B cell (primary cell): ENCODE data around the gene KSR1. TPM values are rescaled to one million over a fixed set of nuclear protein-coding genes. Genes with fewer than 3 reads are reported as not detected.

Source experiments
- ATAC-seq: fragments of 200-7000 bp; cut with Tn5 transposase; one replicate; pipeline ENCODE4 v1.10.0; 2021; ENCODE audit warnings: low read depth, mild to moderate bottlenecking, moderate number of reproducible peaks, moderate library complexity
- CTCF ChIA-PET: fragments of 350-600 bp; sonication (Branson Sonifier 250); formaldehyde crosslinking; loops from one replicate; lab custom pipeline; 2021; ENCODE audit warnings: antibody characterized with exemption, inconsistent platforms; lab: Charles Lee
- POLR2A ChIA-PET: fragments of 350-600 bp; sonication (Branson Sonifier 250); formaldehyde crosslinking; loops from one replicate; lab custom pipeline; 2021; ENCODE audit warnings: antibody characterized with exemption; lab: Charles Lee
- DNase-seq: peaks from one replicate; pipeline ENCODE4 v3.0.0; 2013
- H2AFZ ChIP-seq: 2 replicates; pipeline ENCODE4 v1.6.1; 2012; ENCODE audit warnings: mild to moderate bottlenecking, low read depth, low read length; ENCODE audit not compliant: insufficient read depth, poor library complexity, severe bottlenecking
- H3K27ac ChIP-seq, 2 donors: 1 replicate in 1 of 2; 2 replicates in 1 of 2; pipeline ENCODE4 v1.5.1; 2012 to 2013; ENCODE audit warnings: low read length in 2 of 2, mild to moderate bottlenecking in 2 of 2, moderate library complexity in 1 of 2
- H3K27me3 ChIP-seq, 4 experiments: fragments of 200-600 bp in 1 of 4; sonication (generic) in 1 of 4; replicated peaks in 1 of 4; 1 replicate in 2 of 4; 2 replicates in 2 of 4; pipeline versions ENCODE4 v1.6.1 to v1.7.0; 2013 to 2016; ENCODE audit warnings: low read length in 3 of 4, mild to moderate bottlenecking in 2 of 4, mixed read lengths in 1 of 4, moderate library complexity in 1 of 4; ENCODE audit not compliant: insufficient read depth in 4 of 4, control insufficient read depth in 3 of 4; ENCODE audit errors: control extremely low read depth in 1 of 4
- H3K36me3 ChIP-seq, 2 experiments: replicated peaks in 1 of 2; 1 replicate in 1 of 2; 2 replicates in 1 of 2; pipeline versions ENCODE4 v1.6.1 to v1.7.1; 2013; ENCODE audit warnings: low read length in 1 of 2; ENCODE audit not compliant: insufficient read depth in 2 of 2, control insufficient read depth in 1 of 2; ENCODE audit errors: control extremely low read depth in 1 of 2, extremely low read depth in 1 of 2
- H3K4me1 ChIP-seq, 2 donors: fragments of 200-600 bp in 1 of 2; sonication (generic) in 1 of 2; 1 replicate in 1 of 2; 2 replicates in 1 of 2; pipeline versions ENCODE4 v1.5.1 to v1.6.1; 2013 to 2017; ENCODE audit warnings: low read length in 2 of 2; ENCODE audit not compliant: control insufficient read depth in 2 of 2, insufficient read depth in 2 of 2
- H3K4me2 ChIP-seq: replicated peaks from 2 replicates; pipeline ENCODE3; 2012; ENCODE audit warnings: mild to moderate bottlenecking, low read depth, low read length; ENCODE audit not compliant: poor library complexity, severe bottlenecking
- H3K4me3 ChIP-seq, 5 experiments: fragments of 200-600 bp in 1 of 5; sonication (generic) in 1 of 5; 1 replicate in 3 of 5; 2 replicates in 2 of 5; pipeline versions ENCODE4 v1.5.1 to v1.7.0; 2011 to 2016; ENCODE audit warnings: low read length in 4 of 5, mild to moderate bottlenecking in 4 of 5, low read depth in 2 of 5, control low read depth in 1 of 5, moderate library complexity in 1 of 5; ENCODE audit not compliant: insufficient read depth in 1 of 5; ENCODE audit errors: control extremely low read depth in 1 of 5, extremely low read depth in 1 of 5
- H3K79me2 ChIP-seq: fragments of 200-600 bp; sonication (generic); one replicate; pipeline ENCODE4 v1.6.0; 2016; ENCODE audit warnings: low read length; ENCODE audit not compliant: control insufficient read depth, insufficient read depth
- H3K9ac ChIP-seq: fragments of 200-600 bp; sonication (generic); 2 replicates; pipeline ENCODE4 v1.6.1; 2017; ENCODE audit warnings: mild to moderate bottlenecking, low read length, moderate library complexity
- H3K9me3 ChIP-seq, 3 donors: one replicate each; pipeline versions ENCODE4 v1.6.1 to v1.7.1; 2013; ENCODE audit warnings: low read length in 2 of 3; ENCODE audit not compliant: control insufficient read depth in 2 of 3, insufficient read depth in 1 of 3; ENCODE audit errors: control extremely low read depth in 1 of 3
- H4K20me1 ChIP-seq: 2 replicates; pipeline ENCODE4 v1.6.0; 2012; ENCODE audit warnings: mild to moderate bottlenecking, low read length; ENCODE audit not compliant: insufficient read depth, control insufficient read depth, poor library complexity, severe bottlenecking
- H3K27ac Mint-ChIP-seq: one replicate; pipeline ENCODE4 v1.8.0; 2021; ENCODE audit warnings: mixed read lengths
- H3K27me3 Mint-ChIP-seq: one replicate; pipeline ENCODE4 v1.8.0; 2021; ENCODE audit warnings: mixed read lengths
- H3K4me1 Mint-ChIP-seq: one replicate; pipeline ENCODE4 v1.8.0; 2021; ENCODE audit warnings: mixed read lengths
- H3K4me3 Mint-ChIP-seq: one replicate; pipeline ENCODE4 v1.8.0; 2021; ENCODE audit warnings: mixed read lengths
- H3K9me3 Mint-ChIP-seq: one replicate; pipeline ENCODE4 v1.8.0; 2022; ENCODE audit warnings: mixed read lengths; ENCODE audit not compliant: insufficient read depth
- CTCF ChIP-seq: fragments of 200-600 bp; IDR thresholded peaks from one replicate; pipeline ENCODE4 v1.8.0; 2022; ENCODE audit warnings: antibody characterized with exemption, mild to moderate bottlenecking
- EZH2 ChIP-seq: IDR thresholded peaks from 2 replicates; pipeline ENCODE4 v1.6.1; 2012; ENCODE audit warnings: borderline replicate concordance, low read depth, mild to moderate bottlenecking, moderate library complexity, low read length; ENCODE audit not compliant: insufficient read depth, poor library complexity, severe bottlenecking
- WGBS: methylation state at CpG from one replicate; pipeline ENCODE4 v1.1.5; 2013; ENCODE audit warnings: missing lambda C conversion rate; ENCODE audit not compliant: insufficient coverage; 5-methylcytosine and 5-hydroxymethylcytosine counted together
- intact Hi-C: fragments of 100-400 bp; cut with micrococcal nuclease; formaldehyde crosslinking; loops from one replicate; pipeline ENCODE4 v1.10.0; 2022
- polyA plus RNA-seq: library from polyadenylated mRNA; depleted of rRNA; stranded (reverse); fragments of >200 nt; gene quantifications from 2 replicates; pipeline ENCODE4 v1.2.3, GENCODE V29; 2012
- total RNA-seq, 2 donors: library from RNA; stranded (reverse); fragments of 120-200 nt in 1 of 2; gene quantifications; 1 replicate in 1 of 2; 2 replicates in 1 of 2; pipeline versions ENCODE4 v1.2.3 to v1.2.4, GENCODE V29; 2013 to 2022

KSR1 gene
- total and polyA plus RNA-seq, 2 donors (not counting 1 experiment from before 2014, with no cell fraction given): 27.5 to 85.6 TPM

- CTCF ChIA-PET: interaction anchor here (1.1 to 3.6 kb wide), 2 partner anchors 30 to 81 kb away, joined by 4 to 21 read pairs; no protein-coding TSS in a partner anchor
- no peak overlapping the region for H3K27ac ChIP-seq
- Mint-ChIP-seq H3K27me3 (no peaks in the 10 kb centered on the region), H3K4me3 (no peak overlapping the region), H3K27ac (no peak overlapping the region), H3K9me3 (no peaks in the 10 kb centered on the region), H3K4me1 (no peaks in the 10 kb centered on the region)
- H3K27me3 ChIP-seq: no peaks in the 10 kb centered on the region
- TF ChIP-seq CTCF (no peak), EZH2 (no peak)
- H3K36me3 ChIP-seq: no peaks in the 10 kb centered on the region
- H3K79me2 ChIP-seq: peaks cover 3% of the 10 kb centered on the region
- H4K20me1 ChIP-seq: peaks cover 17% of the 10 kb centered on the region
- ATAC-seq: no peak
- WGBS: 97% methylated on average over 7 of the region's 7 CpGs
- intact Hi-C loops: no loop called here
- H3K4me2 ChIP-seq: no peak overlapping the region
- H3K4me3 ChIP-seq: no peak overlapping the region
- no peak overlapping the region for H2AFZ ChIP-seq
- no peak overlapping the region for H3K9ac ChIP-seq
- H3K4me1 ChIP-seq: no peaks in the 10 kb centered on the region
- H3K9me3 ChIP-seq: no peaks in the 10 kb centered on the region
- POLR2A ChIA-PET: no interaction called here
- no peak for DNase-seq
Measured at GRCh38 chr17:27570578-27570914, 114.3 kb downstream of the KSR1 start.

- no peaks in the 10 kb centered on the region for H3K4me1 ChIP-seq
- H3K27me3 ChIP-seq: no peaks in the 10 kb centered on the region
- CTCF ChIA-PET: interaction anchor here (1.2 kb wide), 1 partner anchor 28 kb away, joined by 4 read pairs; no protein-coding TSS in a partner anchor
- ATAC-seq: no peak
- intact Hi-C loops: no loop called here
- H2AFZ ChIP-seq: no peak overlapping the region
- 92% methylated on average over 10 of the region's 12 CpGs for WGBS
- peaks cover 3% of the 10 kb centered on the region for H3K79me2 ChIP-seq
- H4K20me1 ChIP-seq: peaks cover 17% of the 10 kb centered on the region
- Mint-ChIP-seq H3K9me3 (no peaks in the 10 kb centered on the region), H3K27me3 (no peaks in the 10 kb centered on the region), H3K27ac (no peak overlapping the region), H3K4me1 (no peaks in the 10 kb centered on the region), H3K4me3 (no peak overlapping the region)
- no peak overlapping the region for H3K27ac ChIP-seq
- no peak overlapping the region for H3K4me2 ChIP-seq
- TF ChIP-seq CTCF (no peak), EZH2 (no peak)
- POLR2A ChIA-PET: no interaction called here
- H3K9ac ChIP-seq: no peak overlapping the region
- H3K4me3 ChIP-seq: no peak overlapping the region
- H3K9me3 ChIP-seq: no peaks in the 10 kb centered on the region
- no peaks in the 10 kb centered on the region for H3K36me3 ChIP-seq
- DNase-seq: no peak
Measured at GRCh38 chr17:27571563-27572352, 115.5 kb downstream of the KSR1 start.
